HepG2 (cell line): ENCODE data around the gene GNB3. TPM values are rescaled to one million over a fixed set of nuclear protein-coding genes. Genes with fewer than 3 reads are reported as not detected.

Source experiments
- ATAC-seq: fragments of 200-7000 bp; cut with Tn5 transposase; 3 replicates; pipeline ENCODE4 v1.9.1; 2020; ENCODE audit warnings: mild to moderate bottlenecking, moderate library complexity
- BruUV-seq: library from RNA; stranded (reverse); fragments of 400-500 nt; replicated peaks from 2 replicates; lab custom pipeline; 2021; lab: Mats Ljungman, UMichigan
- CTCF ChIA-PET: fragments of 300-600 bp; formaldehyde crosslinking; extraction: SDS; loops from one replicate; lab custom pipeline; 2021; ENCODE audit warnings: low total read pairs, inconsistent platforms, low intra/inter-chr PET ratio; lab: Yijun Ruan, JAX
- POLR2A ChIA-PET: fragments of 350-600 bp; sonication (Branson Sonifier 250); formaldehyde crosslinking; loops from one replicate; lab custom pipeline; 2020; ENCODE audit warnings: antibody characterized with exemption, inconsistent platforms; lab: Yijun Ruan, JAX
- DNase-seq: peaks from one replicate; pipeline ENCODE4 v3.0.0-alpha.2; 2015; ENCODE audit warnings: low spot score
- FAIRE-seq: peaks from 3 replicates; lab custom pipeline; 2011; peaks lifted over from hg19 to GRCh38; lab: Jason Lieb, UNC
- H2AFZ ChIP-seq: one replicate; pipeline ENCODE4 v1.6.1; 2011; ENCODE audit warnings: low read length, inconsistent platforms
- H3K27ac ChIP-seq: fragments of 300-600 bp; 3 replicates; pipeline ENCODE4 v1.8.0; 2011; ENCODE audit warnings: mixed run types, mild to moderate bottlenecking, mixed read lengths, low read length, inconsistent platforms; ENCODE audit not compliant: insufficient read depth; ENCODE audit errors: extremely low read length
- H3K27me3 ChIP-seq, 2 experiments: fragments of 200-600 bp in 1 of 2; 2 replicates in 1 of 2; 3 replicates in 1 of 2; pipeline versions ENCODE4 v1.6.0 to v1.8.0; 2011; ENCODE audit warnings: low read length in 2 of 2, mild to moderate bottlenecking in 2 of 2, moderate library complexity in 2 of 2, inconsistent platforms in 1 of 2; ENCODE audit not compliant: insufficient read depth in 2 of 2, control insufficient read depth in 1 of 2
- H3K36me3 ChIP-seq, 2 experiments: fragments of 200-600 bp in 1 of 2; replicated peaks in 1 of 2; 2 replicates in 1 of 2; 3 replicates in 1 of 2; pipeline versions ENCODE4 v1.5.1 to v1.8.0; 2011; ENCODE audit warnings: low read length in 2 of 2, inconsistent platforms in 1 of 2; ENCODE audit not compliant: insufficient read depth in 2 of 2, control insufficient read depth in 1 of 2
- H3K4me1 ChIP-seq: 2 replicates; pipeline ENCODE4 v1.5.1; 2012; ENCODE audit warnings: low read length, inconsistent platforms; ENCODE audit not compliant: insufficient read depth
- H3K4me2 ChIP-seq: 2 replicates; pipeline ENCODE4 v1.6.0; 2011; ENCODE audit warnings: low read depth, low read length, inconsistent platforms
- H3K4me3 ChIP-seq, 3 experiments: fragments of 200-600 bp in 1 of 3; sonication (generic), shearing (Covaris generic) in 1 of 3; replicated peaks in 1 of 3; 2 replicates each; pipeline ENCODE4 v1.5.1; 2011 to 2016; ENCODE audit warnings: low read length in 3 of 3, inconsistent platforms in 2 of 3, low read depth in 2 of 3, mild to moderate bottlenecking in 2 of 3, control low read depth in 1 of 3, mixed read lengths in 1 of 3; ENCODE audit not compliant: insufficient read depth in 1 of 3
- H3K79me2 ChIP-seq: one replicate; pipeline ENCODE4 v1.6.1; 2011; ENCODE audit warnings: low read length, inconsistent platforms; ENCODE audit not compliant: insufficient read depth
- H3K9ac ChIP-seq: 2 replicates; pipeline ENCODE4 v1.6.0; 2011; ENCODE audit warnings: mild to moderate bottlenecking, low read depth, low read length, inconsistent platforms; ENCODE audit not compliant: insufficient read depth
- H3K9me3 ChIP-seq: 2 replicates; pipeline ENCODE4 v1.5.1; 2012; ENCODE audit warnings: mild to moderate bottlenecking, low read length
- H4K20me1 ChIP-seq: 2 replicates; pipeline ENCODE4 v1.6.0; 2011; ENCODE audit warnings: inconsistent platforms, mild to moderate bottlenecking, low read length, moderate library complexity; ENCODE audit not compliant: insufficient read depth
- CCAR2 ChIP-seq: fragments of 200-400 bp; formaldehyde crosslinking; optimal IDR thresholded peaks from 2 replicates; pipeline ENCODE3; 2018; ENCODE audit warnings: low read depth, mild to moderate bottlenecking, low read length, moderate library complexity
- HNRNPK ChIP-seq: fragments of 200-400 bp; formaldehyde crosslinking; IDR thresholded peaks from 2 replicates; pipeline ENCODE4 v1.6.1; 2018; ENCODE audit warnings: low read length, low read depth, moderate library complexity, mild to moderate bottlenecking; ENCODE audit not compliant: poor library complexity, severe bottlenecking
- KDM5A ChIP-seq: fragments of 200-600 bp; sonication (generic); IDR thresholded peaks from 2 replicates; pipeline ENCODE4 v1.7.0; 2018; ENCODE audit warnings: antibody characterized with exemption, mild to moderate bottlenecking, low read length, borderline replicate concordance
- LCORL ChIP-seq, 2 experiments: fragments of 450-650 bp in 1 of 2; sonication (generic) in 1 of 2; formaldehyde crosslinking in 1 of 2; IDR thresholded peaks; 2 replicates each; pipeline versions ENCODE4 v1.5.0 to v1.6.1; 2017 to 2020; ENCODE audit warnings: antibody characterized with exemption in 1 of 2, missing genetic modification reagents in 1 of 2
- SCMH1 ChIP-seq: sonication (generic); formaldehyde crosslinking; IDR thresholded peaks from 2 replicates; pipeline ENCODE4 v1.9.0; 2021; ENCODE audit warnings: missing genetic modification reagents, mild to moderate bottlenecking, borderline replicate concordance
- SNRNP70 ChIP-seq: fragments of 200-400 bp; formaldehyde crosslinking; IDR thresholded peaks from 2 replicates; pipeline ENCODE4 v1.6.1; 2017; ENCODE audit warnings: mild to moderate bottlenecking, low read depth, low read length, moderate library complexity
- TFDP1 ChIP-seq: IDR thresholded peaks from 2 replicates; pipeline ENCODE4 v1.6.1; 2016; ENCODE audit warnings: missing compliant biosample characterization, missing genetic modification reagents, borderline replicate concordance
- ZBTB10 ChIP-seq: sonication (generic); formaldehyde crosslinking; IDR thresholded peaks from 2 replicates; pipeline ENCODE4 v1.4.0; 2020; ENCODE audit warnings: missing genetic modification reagents, borderline replicate concordance
- ZBTB38 ChIP-seq: sonication (generic); formaldehyde crosslinking; IDR thresholded peaks from 2 replicates; pipeline ENCODE4 v1.5.1; 2020; ENCODE audit warnings: mild to moderate bottlenecking, missing genetic modification reagents
- ZFP37 ChIP-seq: sonication (generic); formaldehyde crosslinking; IDR thresholded peaks from 2 replicates; pipeline ENCODE4 v1.4.0; 2020; ENCODE audit warnings: missing genetic modification reagents, borderline replicate concordance
- ZNF382 ChIP-seq: sonication (generic); formaldehyde crosslinking; IDR thresholded peaks from 2 replicates; pipeline ENCODE4 v1.5.0; 2020; ENCODE audit warnings: missing genetic modification reagents, mild to moderate bottlenecking, borderline replicate concordance
- ZSCAN25 ChIP-seq: sonication (generic); formaldehyde crosslinking; IDR thresholded peaks from 2 replicates; pipeline ENCODE4 v1.8.0; 2022; ENCODE audit warnings: mild to moderate bottlenecking, missing genetic modification reagents
- WGBS: methylation state at CpG from one replicate; pipeline ENCODE4 v1.1.6; 2017; ENCODE audit warnings: low lambda C conversion rate; 5-methylcytosine and 5-hydroxymethylcytosine counted together
- in situ Hi-C: cut with HindIII; loops from 2 replicates; pipeline ENCODE4 v1.10.0; 2017; ENCODE audit warnings: low pct_unique_long_range_greater_than_20kb; ENCODE audit not compliant: extremely low pct_ligation_motif_present
- intact Hi-C: fragments of 100-400 bp; cut with micrococcal nuclease; formaldehyde crosslinking; loops from one replicate; pipeline ENCODE4 v1.10.0; 2022; ENCODE audit not compliant: unreplicated experiment
- polyA plus RNA-seq, 8 experiments: library from polyadenylated mRNA; depleted of rRNA in 3 of 8; stranded (reverse) in 7 of 8; unstranded in 1 of 8; fragments of >200 nt; fragmentation: Illumina TruSeq in 4 of 8; extraction: Trizol in 4 of 8; gene quantifications; 2 replicates each; pipeline versions ENCODE4 v1.2.1 to v1.2.3, GENCODE V29; 2011 to 2016; ENCODE audit warnings: low read depth in 4 of 8, missing spikeins in 1 of 8, mixed read lengths in 1 of 8; ENCODE audit not compliant: insufficient read depth in 1 of 8
- total RNA-seq, 5 experiments: library from RNA; depleted of rRNA; stranded (reverse); fragments of >200 nt; fragmentation: Illumina TruSeq; extraction: Trizol; gene quantifications; 2 replicates each; pipeline ENCODE4 v1.2.3, GENCODE V29; 2016; ENCODE audit warnings: low read depth in 1 of 5

GNB3 gene
- total and polyA plus RNA-seq, 2 of the 13 experiments (the other 11 are each of a cell fraction or from before 2014, with no cell fraction given), result 1.3 to 3.6 TPM

GRCh38 chr12:6827437-6827911, 13.3 kb upstream of the GNB3 start (continued):
- TF ChIP-seq ZFP37 (CRISPR knock-in tag) (no peak), ZSCAN25 (peak; percentile 83), TFDP1 (0 out of 2 replicates have a peak, but pooled peaks have one; percentile 13), CCAR2 (peak; percentile 29)
- TF ChIP-seq, all 625 proteins: peak for 30

GRCh38 chr12:6827982-6828780, 12.5 kb upstream of the GNB3 start, which contains the start of gene P3H3:
Gene P3H3, plus strand, starts transcription at chr12:6828407. Its CDS starts 34 bp downstream, at chr12:6828441.
- Histone ChIP-seq H3K36me3 (peaks cover 9 to 14% of the 10 kb centered on the region in 2 experiments; a peak in 4 of 5 replicates), H3K4me1 (peaks cover 24% of the 10 kb centered on the region), H3K4me3 (peak within 1 kb of the TSS; percentile 82 to 100 (median 86)), H3K9ac (peak within 1 kb of the TSS; percentile 97), H3K79me2 (peaks cover 16% of the 10 kb centered on the region), H3K4me2 (peak within 1 kb of the TSS; percentile 85), H3K27ac (peak within 1 kb of the TSS; percentile 86), H3K9me3 (no peaks in the 10 kb centered on the region), H2AFZ (no peak within 1 kb of the TSS), H4K20me1 (no peaks in the 10 kb centered on the region), H3K27me3 (no peaks in the 10 kb centered on the region)
- 5% methylated on average over 19 of the region's 60 CpGs for WGBS
- DNase-seq, result peak; percentile 23
- intact Hi-C loops, result loop anchor here (10.0 kb wide), 1 partner anchor 213 kb away; no protein-coding TSS in a partner anchor
- in situ Hi-C loops, result loop anchor here (5.0 kb wide), 1 partner anchor 76 kb away; the partner anchor contains the start of gene MLF2
- no peak for FAIRE-seq
- peak; percentile 13 for ATAC-seq
- CTCF ChIA-PET, result interaction anchor here (0.8 kb wide), 1 partner anchor 92 kb away, joined by 3 read pairs; no protein-coding TSS in a partner anchor
- BruUV-seq, result no TSS peak
- POLR2A ChIA-PET, result interaction anchor here (1.3 to 4.7 kb wide), 7 partner anchors 24 to 215 kb away, joined by 3 to 20 read pairs (median 8); partner anchors contain the start of genes CDCA3, COPS7A, MLF2 and PTMS
- no peak for TF ChIP-seq SCMH1 (CRISPR knock-in tag)
- no peak for TF ChIP-seq LCORL (IDR thresholded peaks at IDR 0.05)
- no peak for TF ChIP-seq LCORL (CRISPR knock-in tag; IDR thresholded peaks at IDR 0.05)
- peak; percentile 56; the same call in 1 of the 2 replicates for TF ChIP-seq TFDP1
- TF ChIP-seq ZBTB10 (CRISPR knock-in tag), result 0 out of 2 replicates have a peak, but pooled peaks have one; percentile 12
- TF ChIP-seq KDM5A, result peak; percentile 16; the same call in 1 of the 2 replicates
- no peak for TF ChIP-seq ZNF382 (CRISPR knock-in tag)
- no peak for TF ChIP-seq SNRNP70
- peak; percentile 56 for TF ChIP-seq HNRNPK
- TF ChIP-seq ZBTB38 (CRISPR knock-in tag), result no peak
